Left renal cortex interstitium (tissue), 4 donors: ENCODE measurements around the gene POLDIP3. TPM values are rescaled to one million over a fixed set of nuclear protein-coding genes. Genes with fewer than 3 reads are reported as not detected.

Source experiments
- polyA plus RNA-seq, 4 donors: library from polyadenylated mRNA; unstranded; fragments of 120-200 nt; gene quantifications; one replicate each; pipeline ENCODE4 v1.2.1, GENCODE V29; 2013; ENCODE audit not compliant: insufficient read length in 4 of 4

POLDIP3 gene
- polyA plus RNA-seq, 4 donors = 104 to 122 (median 112) TPM

Other genes starting within 250 kb of the POLDIP3 start
- gene NFAM1, start 182.5 kb downstream of the POLDIP3 start, polyA plus RNA-seq = 1 to 10 TPM in 2 of 4 donors, under 1 TPM in 2; 0.72 to 1.2 (median 0.91) TPM
- gene RRP7A, start 95.1 kb downstream of the POLDIP3 start, polyA plus RNA-seq = 10 to 100 TPM; 27.3 to 35.8 (median 32.4) TPM
- 10 to 100 TPM in 1 of 4 donors, 1 to 10 TPM in 3; 6.9 to 10.6 (median 8.3) TPM for gene SERHL2, start 60.9 kb downstream of the POLDIP3 start, polyA plus RNA-seq
- gene ATP5MGL, start 25.7 kb upstream of the POLDIP3 start, polyA plus RNA-seq = under 1 TPM in 1 of 4 donors, not detected in 3; 0.28 TPM
- gene CYB5R3, start 34.5 kb upstream of the POLDIP3 start, polyA plus RNA-seq = 100 to 1,000 TPM; 129 to 183 (median 158) TPM
- gene A4GALT, start 106.0 kb upstream of the POLDIP3 start, polyA plus RNA-seq = 10 to 100 TPM; 14.5 to 24.4 (median 22.6) TPM
- 10 to 100 TPM; 44.3 to 55.1 (median 49.7) TPM for gene ARFGAP3, start 242.4 kb upstream of the POLDIP3 start, polyA plus RNA-seq